NCI-H82 treated with DMSO at 0.1 percent for 48 hours (cell line): ENCODE results near the gene CERS1.

Experiments
- DNase-seq: peaks from one replicate; lab custom pipeline; 2025; ENCODE audit not compliant: unreplicated experiment; lab: John Stamatoyannopoulos, UW

CERS1 gene

GRCh38 chr19:18841400-18841799 is 54.6 kb downstream of the CERS1 start:
- no peak for DNase-seq

- no peak for DNase-seq
Measured at GRCh38 chr19:18840288-18841267, 55.4 kb downstream of the CERS1 start.

DNA sequence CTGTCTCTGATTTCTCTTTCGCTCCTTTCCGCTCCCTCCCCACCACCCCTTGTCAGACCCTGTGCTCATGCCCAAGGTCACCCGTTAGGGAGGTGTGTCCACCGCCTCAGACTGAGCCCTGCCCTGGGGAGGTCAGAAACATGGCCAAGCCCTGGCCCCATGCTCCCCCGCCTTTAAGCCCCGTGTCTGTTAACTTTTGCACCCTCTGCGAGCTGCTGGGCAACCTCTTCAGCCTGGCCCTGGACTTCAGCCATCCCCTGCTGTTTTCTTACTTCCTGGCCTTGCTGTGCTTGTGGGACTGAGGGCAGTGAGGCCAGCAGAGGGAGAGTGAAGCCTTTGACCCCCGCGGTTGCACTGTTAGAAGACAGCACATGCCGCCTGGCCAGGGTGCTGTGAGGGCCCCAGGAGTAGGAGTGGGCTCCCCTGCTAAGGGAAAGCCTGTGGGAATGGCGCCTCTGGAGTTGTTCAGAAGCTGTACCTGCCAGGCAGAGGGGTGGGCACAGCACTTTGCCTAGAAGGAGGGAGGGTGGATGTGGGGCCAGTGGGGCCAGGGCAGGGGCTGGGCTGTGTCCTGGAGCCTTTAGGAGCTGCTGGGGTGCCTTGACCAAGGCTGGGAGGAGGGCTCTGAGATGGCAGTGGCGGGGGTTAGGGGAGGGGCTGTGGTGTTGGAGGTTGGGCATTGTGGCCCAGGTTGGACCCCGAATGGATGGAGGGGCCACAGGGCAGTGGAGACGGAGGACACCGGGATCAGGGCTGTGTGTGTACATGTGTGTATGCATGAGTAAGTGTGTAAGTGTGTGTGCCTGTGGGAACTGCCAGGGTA is 56.3 kb downstream of the CERS1 start:
- no peak for DNase-seq

- no peak for DNase-seq
Measured at GRCh38 chr19:18834644-18834984, 61.3 kb downstream of the CERS1 start.

- DNase-seq, result no peak
Measured at GRCh38 chr19:18833849-18834643, 61.9 kb downstream of the CERS1 start.

GRCh38 chr19:18833141-18833476 is 62.8 kb downstream of the CERS1 start:
- DNase-seq, result no peak

- DNase-seq, result no peak
Measured at GRCh38 chr19:18832306-18833140, 63.4 kb downstream of the CERS1 start.

- DNase-seq, result peak; percentile 84
Measured at GRCh38 chr19:18831524-18832305, 64.2 kb downstream of the CERS1 start, which contains the start of gene UPF1. Gene UPF1 (plus strand): TSS chr19:18831959. CDS start chr19:18832210, 251 bp downstream.

- DNase-seq, result no peak
Measured at GRCh38 chr19:18830488-18830887, 65.5 kb downstream of the CERS1 start.

DNA sequence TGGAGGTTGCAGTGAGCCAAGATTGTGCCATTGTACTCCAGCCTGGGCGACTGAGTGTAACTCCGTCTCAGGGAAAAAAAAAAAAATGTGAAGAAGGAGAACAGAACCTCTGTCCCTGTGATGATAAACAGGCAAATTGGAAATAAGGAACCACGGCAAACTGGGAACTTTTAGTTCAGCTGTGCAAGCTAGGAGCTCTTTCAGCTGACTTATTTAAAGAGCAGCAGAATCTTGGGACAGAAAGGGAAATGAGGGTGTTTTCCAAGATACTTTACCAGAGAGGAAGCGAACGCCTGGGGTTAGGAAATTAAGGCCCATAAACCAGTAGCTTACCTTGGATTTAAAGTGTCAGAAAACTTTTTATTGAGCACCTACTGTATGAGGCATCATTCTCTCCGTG is 67.2 kb downstream of the CERS1 start:
- no peak for DNase-seq
